GM12878 (cell line): ENCODE measurements around the gene DPM3. TPM values are rescaled to one million over a fixed set of nuclear protein-coding genes. Genes with fewer than 3 reads are reported as not detected.

Experiments
- ATAC-seq: fragments of 200-7000 bp; cut with Tn5 transposase; 3 replicates; pipeline ENCODE4 v1.9.1; 2020; ENCODE audit warnings: mild to moderate bottlenecking, moderate library complexity
- BruUV-seq: library from RNA; stranded (reverse); fragments of 400-500 nt; replicated peaks from 2 replicates; lab custom pipeline; 2021; lab: Mats Ljungman, UMichigan
- CTCF ChIA-PET: fragments of 300-600 bp; sonication (Branson Sonifier 250); formaldehyde crosslinking; extraction: SDS; loops from one replicate; lab custom pipeline; 2021; ENCODE audit warnings: inconsistent platforms; lab: Yijun Ruan, JAX
- POLR2A ChIA-PET: fragments of 350-600 bp; formaldehyde crosslinking; extraction: SDS; loops from one replicate; lab custom pipeline; 2021; ENCODE audit warnings: inconsistent platforms; lab: Charles Lee
- RAD21 ChIA-PET: fragments of 300-600 bp; sonication (Branson Sonifier 250); formaldehyde crosslinking; loops from one replicate; lab custom pipeline; 2023; ENCODE audit warnings: antibody characterized with exemption; ENCODE audit not compliant: unreplicated experiment; lab: Charles Lee
- SMC1A ChIA-PET: fragments of 300-600 bp; sonication (Branson Sonifier 250); formaldehyde crosslinking; loops from one replicate; lab custom pipeline; 2023; ENCODE audit not compliant: unreplicated experiment, uncharacterized antibody; lab: Charles Lee
- DNase-seq: peaks from one replicate; pipeline ENCODE4 v3.0.0-alpha.2; 2011; ENCODE audit warnings: low read depth, low spot score
- FAIRE-seq: peaks from 3 replicates; lab custom pipeline; 2011; peaks lifted over from hg19 to GRCh38; lab: Jason Lieb, UNC
- H2AFZ ChIP-seq: 2 replicates; pipeline ENCODE4 v1.6.0; 2011; ENCODE audit warnings: low read depth, low read length, control low read depth; ENCODE audit not compliant: control insufficient read depth
- H3K27ac ChIP-seq: 2 replicates; pipeline ENCODE4 v1.5.1; 2011; ENCODE audit warnings: control low read depth; ENCODE audit not compliant: control insufficient read depth, insufficient read depth
- H3K27me3 ChIP-seq, 2 experiments: replicated peaks in 1 of 2; 2 replicates each; pipeline versions ENCODE4 v1.6.0 to v1.6.1; 2011; ENCODE audit warnings: low read length in 1 of 2; ENCODE audit not compliant: control insufficient read depth in 2 of 2, insufficient read depth in 2 of 2
- H3K36me3 ChIP-seq, 2 experiments: 2 replicates each; pipeline ENCODE4 v1.5.1; 2011; ENCODE audit warnings: low read length in 1 of 2; ENCODE audit not compliant: control insufficient read depth in 2 of 2, insufficient read depth in 2 of 2
- H3K4me1 ChIP-seq: 2 replicates; pipeline ENCODE4 v1.6.1; 2011; ENCODE audit warnings: mild to moderate bottlenecking, low read length, moderate library complexity, mixed read lengths; ENCODE audit not compliant: control insufficient read depth, insufficient read depth
- H3K4me2 ChIP-seq: 2 replicates; pipeline ENCODE4 v1.6.0; 2011; ENCODE audit warnings: control low read depth; ENCODE audit not compliant: control insufficient read depth, insufficient read depth
- H3K4me3 ChIP-seq: fragments of 200-600 bp; sonication (generic); 2 replicates; pipeline ENCODE4 v1.5.1; 2016
- H3K79me2 ChIP-seq: 2 replicates; pipeline ENCODE4 v1.6.0; 2011; ENCODE audit warnings: low read length; ENCODE audit not compliant: control insufficient read depth, insufficient read depth
- H3K9ac ChIP-seq: 2 replicates; pipeline ENCODE4 v1.8.0; 2011; ENCODE audit warnings: low read length, control low read depth, mixed read lengths; ENCODE audit not compliant: control insufficient read depth, insufficient read depth
- H3K9me3 ChIP-seq: replicated peaks from 3 replicates; pipeline ENCODE4 v1.5.1; 2011; ENCODE audit warnings: mild to moderate bottlenecking, low read length; ENCODE audit not compliant: control insufficient read depth, insufficient read depth
- H4K20me1 ChIP-seq: 2 replicates; pipeline ENCODE4 v1.6.0; 2011; ENCODE audit not compliant: control insufficient read depth, insufficient read depth
- CHD4 ChIP-seq: fragments of 200-600 bp; sonication (generic); IDR thresholded peaks from 2 replicates; pipeline ENCODE4 v1.6.1; 2016; ENCODE audit warnings: mild to moderate bottlenecking
- CREM ChIP-seq: IDR thresholded peaks from 2 replicates; pipeline ENCODE4 v1.6.1; 2014; ENCODE audit warnings: antibody characterized with exemption, low read depth
- ESRRA ChIP-seq: IDR thresholded peaks from 2 replicates; pipeline ENCODE4 v1.6.1; 2012; ENCODE audit warnings: mild to moderate bottlenecking, low read length, improper control_type of control experiment
- IKZF2 ChIP-seq, 2 experiments: fragments of 450-650 bp; IDR thresholded peaks; 2 replicates each; pipeline ENCODE4 v1.6.1; 2017; ENCODE audit warnings: mild to moderate bottlenecking in 2 of 2, moderate library complexity in 2 of 2
- KDM1A ChIP-seq: fragments of 200-600 bp; sonication (generic); IDR thresholded peaks from 2 replicates; pipeline ENCODE4 v1.6.1; 2016; ENCODE audit warnings: borderline replicate concordance
- MEF2B ChIP-seq: fragments of 450-650 bp; IDR thresholded peaks from 2 replicates; pipeline ENCODE4 v1.6.1; 2018; ENCODE audit warnings: mild to moderate bottlenecking, moderate library complexity; ENCODE audit not compliant: partially characterized antibody, poor library complexity, severe bottlenecking
- MTA2 ChIP-seq: fragments of 450-650 bp; IDR thresholded peaks from 2 replicates; pipeline ENCODE4 v1.6.1; 2016; ENCODE audit warnings: low read depth, mild to moderate bottlenecking, moderate library complexity
- MYB ChIP-seq: fragments of 150-350 bp; IDR thresholded peaks from 2 replicates; pipeline ENCODE4 v1.6.1; 2014; ENCODE audit warnings: mild to moderate bottlenecking, low read depth, low read length, borderline replicate concordance
- NFXL1 ChIP-seq: fragments of 450-650 bp; IDR thresholded peaks from 2 replicates; pipeline ENCODE4 v1.6.1; 2017; ENCODE audit warnings: antibody characterized with exemption, mild to moderate bottlenecking, borderline replicate concordance
- NR2F1 ChIP-seq: fragments of 450-650 bp; conservative IDR thresholded peaks from 2 replicates; pipeline ENCODE4 v1.6.1; 2017; ENCODE audit warnings: mild to moderate bottlenecking
- RBBP5 ChIP-seq: fragments of 200-600 bp; sonication (generic); conservative IDR thresholded peaks from 2 replicates; pipeline ENCODE4 v1.6.1; 2016
- RCOR1 ChIP-seq: conservative IDR thresholded peaks from 2 replicates; pipeline ENCODE4 v1.6.1; 2012; ENCODE audit warnings: low read depth, low read length, improper control_type of control experiment
- TARDBP ChIP-seq: IDR thresholded peaks from 2 replicates; pipeline ENCODE4 v1.6.1; 2016; ENCODE audit warnings: borderline replicate concordance
- whole genome bisulfite sequencing: methylation state at CpG from one replicate; pipeline ENCODE4 v1.1.6; 2016; ENCODE audit warnings: low lambda C conversion rate; ENCODE audit not compliant: insufficient replicate concordance, insufficient coverage; ENCODE audit errors: missing lambda C conversion rate; 5-methylcytosine and 5-hydroxymethylcytosine counted together
- in situ Hi-C: fragments of 300-500 bp; cut with MboI; formaldehyde crosslinking; loops from 9 replicates; pipeline ENCODE4 v1.14.3; 2018; ENCODE audit warnings: mixed read lengths
- intact Hi-C: fragments of 100-400 bp; cut with micrococcal nuclease; formaldehyde crosslinking; loops from one replicate; pipeline ENCODE4 v1.14.2; 2022; ENCODE audit not compliant: unreplicated experiment
- polyA plus RNA-seq, 11 experiments: library from polyadenylated mRNA; depleted of rRNA in 4 of 11; unstranded in 6 of 11; stranded (reverse) in 5 of 11; fragments of >200 nt; fragmentation: Nextera tagmentation in 4 of 11; fragmentation: Illumina TruSeq in 1 of 11; extraction: Ambion mirVana in 4 of 11; extraction: Trizol in 1 of 11; gene quantifications; 1 replicate in 1 of 11; 2 replicates in 10 of 11; pipeline versions ENCODE4 v1.2.1 to v1.2.3, GENCODE V29; 2011 to 2016; ENCODE audit warnings: inconsistent platforms in 2 of 11, missing spikeins in 2 of 11, low read depth in 1 of 11
- total RNA-seq, 4 experiments: library from RNA; depleted of rRNA in 3 of 4; stranded (reverse); fragments of >200 nt in 3 of 4; fragmentation: Illumina TruSeq in 1 of 4; extraction: Trizol in 1 of 4; gene quantifications; 2 replicates each; pipeline versions ENCODE4 v1.2.1 to v1.2.3, GENCODE V29; 2013 to 2021
- TF ChIP-seq, protein P1 (sequence below): fragments of 450-650 bp; IDR thresholded peaks from 2 replicates; pipeline ENCODE4 v1.6.1; 2016; ENCODE audit warnings: mild to moderate bottlenecking

DPM3 gene
- total and polyA plus RNA-seq, 10 of the 15 experiments (the other 5 are each of a cell fraction or from before 2014, with no cell fraction given), result 5.9 to 78.7 (median 25.7) TPM

DNA sequence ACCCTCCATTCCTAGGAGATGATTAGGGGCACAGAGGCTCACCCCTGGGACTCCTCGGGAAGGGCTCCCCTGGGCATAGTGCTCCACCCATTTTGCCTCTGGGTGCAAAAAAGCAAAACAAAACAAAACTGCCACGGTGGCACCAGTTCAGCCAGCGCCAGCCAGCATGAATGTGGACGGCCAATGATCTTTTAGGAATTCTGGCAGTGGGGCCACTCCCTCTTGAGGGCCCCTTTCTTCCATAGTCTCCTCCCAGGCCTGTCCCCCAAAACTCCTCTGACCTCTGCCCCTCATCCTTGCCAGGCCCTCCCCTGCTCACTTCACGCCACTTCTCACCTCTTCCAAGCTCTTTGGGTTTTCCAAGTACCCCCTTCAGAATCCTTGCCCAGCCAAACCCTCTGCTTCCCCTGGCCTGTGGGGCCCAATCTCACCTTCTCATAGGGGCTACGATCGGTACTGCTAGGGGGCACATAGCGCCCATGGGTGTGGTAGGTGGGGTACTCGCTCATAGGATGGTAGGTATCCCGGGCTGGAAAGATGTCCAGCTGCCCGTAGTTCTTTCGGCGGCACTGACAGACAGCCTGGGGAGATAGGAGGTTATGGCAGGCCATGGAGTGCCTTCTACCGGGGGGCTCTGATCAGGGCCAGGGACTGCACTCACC lies 46.6 kb upstream of the DPM3 start:
- DNase-seq (no peak), FAIRE-seq (no peak), ATAC-seq (no peak)
- Histone ChIP-seq H3K4me2 (no peak overlapping the region), H3K9me3 (no peaks in the 10 kb centered on the region), H3K27me3 (no peaks in the 10 kb centered on the region), H3K9ac (no peak overlapping the region), H2AFZ (no peak overlapping the region), H3K36me3 (no peaks in the 10 kb centered on the region), H4K20me1 (no peaks in the 10 kb centered on the region), H3K4me1 (peaks cover 21% of the 10 kb centered on the region), H3K4me3 (no peak overlapping the region), H3K27ac (no peak overlapping the region), H3K79me2 (no peaks in the 10 kb centered on the region)
- in situ Hi-C loops (no loop called here), intact Hi-C loops (no loop called here)
- 71% methylated on average over 14 of the region's 14 CpGs for WGBS
- ChIA-PET SMC1A (interaction anchor here (2.6 kb wide), 1 partner anchor 10 kb away, joined by 12 read pairs; no protein-coding TSS in a partner anchor), CTCF (interaction anchor here (1.0 to 1.8 kb wide), 2 partner anchors 14 to 38 kb away, joined by 4 to 9 read pairs; partner anchors contain the start of gene KRTCAP2), POLR2A (interaction anchor here (0.6 to 2.8 kb wide), 4 partner anchors 7 to 41 kb away, joined by 3 to 23 read pairs (median 8); no protein-coding TSS in a partner anchor), RAD21 (no interaction called here)
- TF ChIP-seq RCOR1, result no peak
- no peak for TF ChIP-seq RBBP5
- BruUV-seq, result no TSS peak

DNA sequence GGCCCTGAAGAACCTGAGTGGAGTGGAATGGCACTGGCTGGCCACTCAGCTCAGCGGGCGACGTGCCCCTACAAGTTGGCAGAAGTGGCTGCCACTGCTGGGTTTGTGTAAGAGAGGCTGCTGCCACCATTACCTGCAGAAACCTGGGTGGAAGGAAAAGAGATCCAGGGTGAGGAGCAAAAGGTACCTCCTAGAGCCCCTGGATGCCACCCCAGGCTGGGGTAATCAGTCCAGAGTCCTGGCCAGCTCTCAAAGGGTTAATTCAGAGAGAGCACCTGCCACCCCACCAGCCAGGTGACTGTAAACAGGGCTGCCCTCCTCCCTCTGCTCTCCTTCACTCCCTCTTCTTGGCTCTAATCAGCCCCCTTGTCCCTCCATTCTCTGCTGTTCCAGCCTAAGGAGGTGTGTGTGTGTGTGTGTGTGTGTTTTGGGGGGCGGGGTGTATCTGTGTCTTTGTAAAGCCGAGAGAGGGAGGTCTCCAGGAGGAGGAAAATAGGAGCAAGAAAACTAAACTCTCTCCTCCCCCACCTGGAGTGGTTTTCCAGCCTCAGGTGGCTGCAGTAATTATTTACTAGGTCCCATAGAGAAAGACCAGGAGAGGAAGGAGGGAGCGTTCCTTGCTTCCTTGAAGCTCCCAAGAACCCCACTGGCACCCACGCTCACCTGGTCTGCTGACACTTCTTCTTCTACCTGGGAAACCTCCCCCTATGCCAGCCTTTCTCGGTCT lies 45.9 kb upstream of the DPM3 start:
- in situ Hi-C loops, result no loop called here
- FAIRE-seq, result no peak
- POLR2A ChIA-PET, result interaction anchor here (0.6 to 2.8 kb wide), 5 partner anchors 8 to 42 kb away, joined by 3 to 23 read pairs (median 9); partner anchors contain the start of gene KRTCAP2
- ATAC-seq, result peak; percentile 3; the same call in 2 of the 3 replicates
- Histone ChIP-seq H3K9me3 (no peaks in the 10 kb centered on the region), H3K27ac (peak overlapping the region; percentile 72; the same call in 1 of the 2 replicates), H3K36me3 (no peaks in the 10 kb centered on the region), H3K27me3 (no peaks in the 10 kb centered on the region), H4K20me1 (no peaks in the 10 kb centered on the region), H3K4me3 (no peak overlapping the region), H3K4me1 (peaks cover 21% of the 10 kb centered on the region)
- intact Hi-C loops, result no loop called here
- DNase-seq, result no peak
- RAD21 ChIA-PET, result interaction anchor here (1.4 to 1.5 kb wide), 2 partner anchors 11 to 38 kb away, joined by 6 to 7 read pairs; no protein-coding TSS in a partner anchor
- no TSS peak for BruUV-seq
- TF ChIP-seq, protein P1, sequence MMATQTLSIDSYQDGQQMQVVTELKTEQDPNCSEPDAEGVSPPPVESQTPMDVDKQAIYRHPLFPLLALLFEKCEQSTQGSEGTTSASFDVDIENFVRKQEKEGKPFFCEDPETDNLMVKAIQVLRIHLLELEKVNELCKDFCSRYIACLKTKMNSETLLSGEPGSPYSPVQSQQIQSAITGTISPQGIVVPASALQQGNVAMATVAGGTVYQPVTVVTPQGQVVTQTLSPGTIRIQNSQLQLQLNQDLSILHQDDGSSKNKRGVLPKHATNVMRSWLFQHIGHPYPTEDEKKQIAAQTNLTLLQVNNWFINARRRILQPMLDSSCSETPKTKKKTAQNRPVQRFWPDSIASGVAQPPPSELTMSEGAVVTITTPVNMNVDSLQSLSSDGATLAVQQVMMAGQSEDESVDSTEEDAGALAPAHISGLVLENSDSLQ, result no peak
- TF ChIP-seq ESRRA (no peak), KDM1A (no peak), CHD4 (no peak), TARDBP (no peak), MTA2 (no peak), NR2F1 (no peak), MEF2B (no peak), IKZF2 (IDR thresholded peaks at IDR 0.05) (no peak), CREM (no peak), MYB (no peak), NFXL1 (no peak)
- TF ChIP-seq, all 136 proteins: peak for 0
- Histone ChIP-seq H3K9ac (peak overlapping the region; percentile 72; the same call in 1 of the 2 replicates), H3K79me2 (no peaks in the 10 kb centered on the region), H3K4me2 (peak overlapping the region; percentile 86; the same call in 1 of the 2 replicates), H2AFZ (peak overlapping the region; percentile 90)
- ChIA-PET SMC1A (interaction anchor here (1.1 to 2.6 kb wide), 3 partner anchors 9 to 38 kb away, joined by 3 to 14 read pairs (median 12); partner anchors contain the start of gene KRTCAP2), CTCF (interaction anchor here (1.0 to 2.9 kb wide), 8 partner anchors 8 to 102 kb away, joined by 4 to 63 read pairs (median 8); partner anchors contain the start of genes KRTCAP2 and TRIM46)
- 81% methylated on average over 8 of the region's 8 CpGs for WGBS
